Cardiac fibroblast (primary cell): ENCODE measurements around the gene UBA7.

Experiments
- DNase-seq, 2 donors: peaks; one replicate each; pipeline versions ENCODE4 v3.0.0 to v3.0.0-alpha.2; 2010; ENCODE audit warnings: low read depth in 2 of 2
- H3K4me3 ChIP-seq, 2 donors: replicated peaks in 1 of 2; 1 replicate in 1 of 2; 2 replicates in 1 of 2; pipeline ENCODE4 v1.5.1; 2011; ENCODE audit warnings: low read depth in 2 of 2, low read length in 2 of 2, mild to moderate bottlenecking in 2 of 2, moderate library complexity in 1 of 2
- CTCF ChIP-seq: IDR thresholded peaks from one replicate; pipeline ENCODE4 v1.5.1; 2011; ENCODE audit warnings: low read depth, mild to moderate bottlenecking, low read length, inconsistent platforms

The UBA7 gene

DNA sequence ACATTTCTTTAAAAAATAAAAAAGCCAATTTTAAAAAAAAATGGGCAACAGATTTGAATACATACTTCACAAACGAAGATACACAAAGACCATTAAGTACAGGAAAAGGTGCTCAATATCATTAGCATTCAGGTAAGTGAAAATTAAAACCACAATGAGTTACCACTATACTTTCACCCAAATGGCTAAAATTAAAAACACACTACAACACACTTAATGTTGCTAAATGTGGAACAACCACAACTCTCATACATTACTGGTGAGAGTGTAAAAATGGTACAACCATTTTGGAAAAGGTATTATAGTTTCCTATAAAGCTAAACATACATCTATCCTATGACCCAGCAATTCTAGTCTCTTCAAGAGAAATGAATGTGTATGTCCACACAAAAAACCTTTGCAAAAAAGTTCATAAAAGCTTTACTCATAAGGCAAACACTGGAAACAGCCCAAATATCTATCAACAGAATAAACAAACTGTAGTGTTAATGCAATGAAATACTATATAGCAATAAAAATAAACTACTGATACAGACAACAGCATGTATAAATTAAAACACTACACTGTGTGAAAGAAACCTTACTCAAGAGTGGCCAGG is 42.3 kb downstream of the UBA7 start:
- no peak for TF ChIP-seq CTCF
- no peak overlapping the region for H3K4me3 ChIP-seq
- DNase-seq, result no peak

DNA sequence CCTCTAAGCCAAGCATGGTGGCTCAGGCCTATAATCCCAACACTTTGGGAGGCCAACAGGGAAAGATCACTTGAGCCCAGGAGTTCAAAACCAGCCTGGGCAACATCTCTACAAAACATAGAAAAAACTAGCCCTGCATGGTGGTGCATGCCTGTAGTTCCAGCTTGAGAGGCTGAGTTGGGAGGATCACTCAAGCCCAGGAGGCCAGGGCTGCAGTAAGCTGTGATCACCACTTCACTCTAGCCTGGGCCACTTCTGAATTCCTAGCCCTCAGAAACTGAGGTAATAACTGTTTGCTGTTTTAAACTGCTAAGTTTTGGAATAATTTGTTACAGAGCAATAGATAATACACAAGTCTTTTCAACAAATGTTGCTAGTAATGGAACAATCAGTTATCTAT is 43.8 kb downstream of the UBA7 start:
- TF ChIP-seq CTCF, result no peak
- H3K4me3 ChIP-seq, result no peak overlapping the region
- DNase-seq, result no peak

DNA sequence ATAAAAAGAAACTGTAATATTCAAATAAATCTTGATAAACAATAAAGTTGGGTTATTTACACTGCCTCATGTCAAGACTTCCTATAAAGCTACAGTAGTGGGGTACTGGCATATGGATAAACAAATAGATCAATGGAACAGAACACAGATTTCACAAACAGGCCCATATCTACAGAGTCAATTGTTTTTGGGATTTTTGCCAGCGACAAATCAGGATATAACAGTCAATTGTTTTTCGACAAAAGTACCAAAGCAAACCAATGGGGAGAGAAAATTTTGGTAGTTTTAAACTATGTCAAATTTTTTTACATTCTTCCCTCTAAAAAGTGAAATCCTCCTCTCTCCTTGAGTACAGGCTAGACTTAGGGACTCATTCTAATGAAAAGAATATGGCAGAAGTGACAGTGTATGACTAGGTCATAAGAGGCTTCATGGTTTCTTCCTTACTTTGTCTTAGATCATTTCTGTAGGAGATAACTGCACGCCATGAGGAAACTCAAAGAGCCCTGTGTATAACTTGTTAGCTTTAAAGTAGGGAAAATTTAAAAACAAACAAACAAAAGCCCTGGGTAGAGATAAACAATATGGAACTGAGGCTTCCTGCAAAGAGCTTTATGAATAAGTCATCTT is 44.4 kb downstream of the UBA7 start:
- DNase-seq, result peak in 1 of 2 donors; percentile 29
- no peak for TF ChIP-seq CTCF
- H3K4me3 ChIP-seq, result no peak overlapping the region

DNA sequence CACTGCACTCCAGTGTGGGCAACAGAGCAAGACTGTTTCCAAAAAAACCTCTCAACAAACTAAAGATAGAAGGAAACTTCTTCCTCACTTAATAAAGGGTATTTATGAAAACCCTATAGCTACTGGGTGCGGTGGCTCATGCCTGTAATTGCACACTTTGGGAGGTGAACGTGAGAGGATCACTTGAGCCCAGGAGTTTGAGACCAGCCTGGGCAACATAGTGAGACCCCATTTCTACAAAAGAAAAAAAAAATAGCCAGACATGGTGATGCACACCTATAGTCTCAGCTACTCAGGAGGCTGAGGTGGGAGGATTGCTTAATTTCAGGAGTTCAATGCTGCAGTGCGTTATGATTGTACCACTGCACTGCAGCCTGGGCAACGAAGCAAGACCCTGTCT is 49.8 kb downstream of the UBA7 start:
- no peak for TF ChIP-seq CTCF
- H3K4me3 ChIP-seq, result no peak overlapping the region
- no peak for DNase-seq

DNA sequence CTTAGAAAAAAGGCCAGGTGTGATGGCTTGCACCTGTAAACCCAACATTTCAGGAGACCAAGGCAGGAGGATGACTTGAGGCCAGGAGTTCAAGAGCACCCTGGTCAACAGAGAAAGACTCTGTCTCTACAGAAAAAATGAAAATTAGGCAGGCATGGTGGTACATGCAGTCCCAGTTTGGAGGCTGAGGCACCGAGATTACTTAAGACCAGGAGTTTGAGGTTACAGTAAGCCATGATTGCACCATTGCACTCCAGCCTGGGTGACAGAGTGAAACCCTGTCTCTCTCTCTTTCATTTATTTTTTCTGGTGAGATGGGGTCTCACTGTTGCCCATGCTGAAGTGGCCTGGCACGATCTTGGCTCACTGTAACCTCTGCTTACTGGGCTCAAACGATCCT is 52.1 kb downstream of the UBA7 start:
- TF ChIP-seq CTCF, result no peak
- DNase-seq, result no peak
- no peak overlapping the region for H3K4me3 ChIP-seq

GRCh38 chr3:49759226-49759625 is 54.5 kb downstream of the UBA7 start:
- peak in 1 of 2 donors; percentile 43 for DNase-seq
- TF ChIP-seq CTCF, result no peak
- no peak overlapping the region for H3K4me3 ChIP-seq

DNA sequence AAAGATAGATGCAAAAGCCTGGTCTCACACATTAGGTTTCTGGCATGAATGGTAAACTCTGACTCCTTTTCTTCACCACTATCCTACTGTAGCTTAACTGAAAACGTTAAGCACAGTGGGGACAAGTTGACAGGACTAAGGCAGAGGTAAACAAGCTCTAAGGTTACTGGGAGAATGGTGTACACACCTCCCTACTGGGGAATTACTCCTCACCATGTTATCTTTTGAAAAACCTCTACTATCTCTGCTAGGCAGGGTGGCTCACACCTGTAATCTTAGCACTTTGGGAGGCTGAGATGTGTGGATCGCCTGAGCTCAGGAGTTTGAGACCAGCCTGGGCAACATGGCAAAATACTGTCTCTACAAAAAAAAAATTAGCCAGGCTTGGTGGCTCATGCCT is 56.6 kb downstream of the UBA7 start:
- no peak overlapping the region for H3K4me3 ChIP-seq
- no peak for TF ChIP-seq CTCF
- DNase-seq, result no peak
